ENCODE measurements around the gene MIGA2.

MIGA2 gene

DNA sequence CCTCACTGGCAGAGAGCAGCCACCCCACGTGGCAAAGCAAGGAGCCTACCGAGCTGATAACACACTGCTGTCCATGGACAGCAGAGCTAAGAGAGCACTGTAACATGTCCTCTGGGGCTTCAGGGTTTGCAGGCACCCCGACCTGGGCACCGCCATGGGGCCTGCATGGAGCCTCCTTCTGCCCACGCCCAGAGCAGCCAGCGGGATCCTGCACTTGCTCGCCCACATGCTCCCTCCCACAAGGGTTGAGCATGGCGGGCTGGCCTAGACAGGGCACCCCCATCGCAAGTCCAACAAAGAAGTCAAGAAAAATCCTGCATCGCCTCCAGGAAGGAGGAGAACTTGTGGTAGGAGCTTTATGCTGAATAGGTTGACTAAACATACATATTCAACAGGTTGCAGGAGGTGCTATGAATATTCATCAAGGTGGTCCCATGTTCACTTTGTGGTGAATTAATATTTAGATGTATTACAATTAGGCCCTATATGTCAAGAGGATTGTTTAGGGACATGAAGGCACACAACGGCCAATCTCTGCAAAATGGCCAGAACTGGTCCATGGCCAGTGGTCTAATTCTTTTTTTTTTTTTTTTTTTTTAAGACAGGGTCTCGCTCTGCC, 3.8 kb upstream of the MIGA2 start:
- TF ChIP-seq, protein P1, sequence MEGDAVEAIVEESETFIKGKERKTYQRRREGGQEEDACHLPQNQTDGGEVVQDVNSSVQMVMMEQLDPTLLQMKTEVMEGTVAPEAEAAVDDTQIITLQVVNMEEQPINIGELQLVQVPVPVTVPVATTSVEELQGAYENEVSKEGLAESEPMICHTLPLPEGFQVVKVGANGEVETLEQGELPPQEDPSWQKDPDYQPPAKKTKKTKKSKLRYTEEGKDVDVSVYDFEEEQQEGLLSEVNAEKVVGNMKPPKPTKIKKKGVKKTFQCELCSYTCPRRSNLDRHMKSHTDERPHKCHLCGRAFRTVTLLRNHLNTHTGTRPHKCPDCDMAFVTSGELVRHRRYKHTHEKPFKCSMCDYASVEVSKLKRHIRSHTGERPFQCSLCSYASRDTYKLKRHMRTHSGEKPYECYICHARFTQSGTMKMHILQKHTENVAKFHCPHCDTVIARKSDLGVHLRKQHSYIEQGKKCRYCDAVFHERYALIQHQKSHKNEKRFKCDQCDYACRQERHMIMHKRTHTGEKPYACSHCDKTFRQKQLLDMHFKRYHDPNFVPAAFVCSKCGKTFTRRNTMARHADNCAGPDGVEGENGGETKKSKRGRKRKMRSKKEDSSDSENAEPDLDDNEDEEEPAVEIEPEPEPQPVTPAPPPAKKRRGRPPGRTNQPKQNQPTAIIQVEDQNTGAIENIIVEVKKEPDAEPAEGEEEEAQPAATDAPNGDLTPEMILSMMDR (conservative IDR thresholded peaks at IDR 0.05), result no peak
- H3K27ac ChIP-seq, result no peak overlapping the region

GRCh38 chr9:129033216-129033615, 3.2 kb upstream of the MIGA2 start:
- TF ChIP-seq, protein P1 (conservative IDR thresholded peaks at IDR 0.05), result no peak
- H3K27ac ChIP-seq, result no peak overlapping the region

DNA sequence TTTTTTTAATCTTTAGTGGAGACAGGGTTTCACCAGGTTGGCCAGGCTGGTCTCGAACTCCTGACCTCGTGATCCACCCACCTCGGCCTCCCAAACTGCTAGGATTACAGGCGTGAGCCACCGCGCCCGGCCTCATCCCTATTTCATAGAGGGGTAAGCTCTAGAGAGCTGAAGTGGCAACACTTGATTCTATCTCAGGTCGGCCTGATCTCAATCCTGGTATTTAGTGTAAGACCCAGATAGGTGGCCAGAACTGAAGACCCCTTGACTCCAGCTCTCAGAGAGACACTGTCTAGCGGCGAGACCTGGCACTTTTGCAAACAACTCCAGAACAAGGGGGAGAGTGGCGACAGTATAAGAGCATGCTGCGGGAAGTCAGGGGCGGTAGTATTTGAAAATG, 588 bp upstream of the MIGA2 start:
- H3K27ac ChIP-seq, result peak overlapping the region; percentile 86

GRCh38 chr9:129036923-129037766, 719 bp downstream of the MIGA2 start:
- H3K27ac ChIP-seq, result peak overlapping the region; percentile 86
- TF ChIP-seq, protein P1 (conservative IDR thresholded peaks at IDR 0.05), result no peak

- H3K27ac ChIP-seq, result peak overlapping the region; percentile 86
- TF ChIP-seq, protein P1 (conservative IDR thresholded peaks at IDR 0.05), result no peak
Measured at GRCh38 chr9:129037767-129038098, 1.3 kb downstream of the MIGA2 start.

DNA sequence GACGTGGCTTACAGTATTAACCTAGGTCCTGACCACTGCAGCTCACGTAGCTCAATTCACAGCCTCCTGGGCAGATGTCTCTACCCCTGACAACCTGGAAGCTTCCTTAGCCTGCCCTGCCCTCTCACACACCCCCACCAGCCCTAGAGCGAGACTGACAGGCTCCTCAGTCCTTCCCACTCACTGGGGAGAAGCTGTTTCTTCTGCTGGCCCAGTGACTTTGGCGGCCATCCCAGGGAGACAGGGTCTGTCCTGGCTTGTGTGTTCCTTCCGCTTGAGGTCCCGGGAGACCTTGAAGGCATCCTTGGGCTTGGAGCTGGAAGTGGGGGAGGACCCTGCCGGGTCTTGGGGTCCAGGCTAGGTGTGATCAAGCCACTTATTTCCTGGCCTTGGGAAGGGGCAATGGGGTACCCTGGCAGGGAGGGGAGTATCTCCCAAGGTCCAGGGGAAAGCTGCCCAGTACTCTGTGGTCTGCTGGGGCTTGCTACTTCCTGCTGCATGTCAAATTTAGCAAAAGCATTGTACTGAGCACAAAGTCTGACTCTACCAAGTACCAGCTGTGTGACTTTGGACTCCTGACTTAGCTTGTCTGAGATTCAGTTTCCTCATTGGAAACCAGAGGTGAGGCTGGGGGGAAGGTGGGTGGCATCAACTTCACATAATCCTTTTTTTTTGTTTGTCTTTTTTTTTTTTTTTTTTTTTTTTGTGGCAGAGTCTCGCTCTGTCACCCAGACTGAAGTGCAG, 1.9 kb downstream of the MIGA2 start:
- TF ChIP-seq, protein P1 (conservative IDR thresholded peaks at IDR 0.05), result no peak
- H3K27ac ChIP-seq, result peak overlapping the region; percentile 86

DNA sequence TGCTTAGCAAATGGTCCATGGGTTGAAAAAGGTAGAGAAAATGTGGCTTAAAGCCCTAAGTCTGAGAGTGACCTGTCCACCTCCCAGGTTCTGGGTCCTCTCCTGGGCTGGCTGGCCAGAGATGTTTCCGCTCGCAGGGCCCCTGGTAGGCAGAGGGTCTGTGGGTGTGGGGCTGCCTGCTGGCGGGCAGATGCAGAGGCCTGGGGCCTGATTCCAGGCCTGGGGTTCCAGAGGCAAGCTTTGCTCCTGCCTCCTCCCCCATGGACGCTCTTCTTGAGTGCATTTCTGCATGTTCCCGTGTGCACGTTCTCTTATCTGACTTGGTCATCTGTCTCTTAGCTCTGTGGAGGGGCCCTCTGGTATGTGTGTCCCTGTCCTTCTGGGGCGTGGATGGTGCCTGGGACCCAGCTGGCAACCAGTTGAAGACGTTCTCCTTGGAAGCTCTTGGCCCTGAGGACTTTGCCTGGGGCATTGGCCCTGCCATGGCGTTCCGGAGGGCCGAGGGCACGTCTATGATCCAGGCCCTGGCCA, 3.8 kb downstream of the MIGA2 start:
- TF ChIP-seq, protein P1 (conservative IDR thresholded peaks at IDR 0.05), result no peak
- peak overlapping the region; percentile 86 for H3K27ac ChIP-seq
